HG03520 (cell line): ENCODE results near the gene IQCE.

Experiments used
- ATAC-seq: cut with Tn5 transposase; IDR thresholded peaks from one replicate; pipeline ENCODE4 v1.9.1; 2021; ENCODE audit warnings: mild to moderate bottlenecking, moderate library complexity; ENCODE audit not compliant: unreplicated experiment

Gene IQCE

DNA sequence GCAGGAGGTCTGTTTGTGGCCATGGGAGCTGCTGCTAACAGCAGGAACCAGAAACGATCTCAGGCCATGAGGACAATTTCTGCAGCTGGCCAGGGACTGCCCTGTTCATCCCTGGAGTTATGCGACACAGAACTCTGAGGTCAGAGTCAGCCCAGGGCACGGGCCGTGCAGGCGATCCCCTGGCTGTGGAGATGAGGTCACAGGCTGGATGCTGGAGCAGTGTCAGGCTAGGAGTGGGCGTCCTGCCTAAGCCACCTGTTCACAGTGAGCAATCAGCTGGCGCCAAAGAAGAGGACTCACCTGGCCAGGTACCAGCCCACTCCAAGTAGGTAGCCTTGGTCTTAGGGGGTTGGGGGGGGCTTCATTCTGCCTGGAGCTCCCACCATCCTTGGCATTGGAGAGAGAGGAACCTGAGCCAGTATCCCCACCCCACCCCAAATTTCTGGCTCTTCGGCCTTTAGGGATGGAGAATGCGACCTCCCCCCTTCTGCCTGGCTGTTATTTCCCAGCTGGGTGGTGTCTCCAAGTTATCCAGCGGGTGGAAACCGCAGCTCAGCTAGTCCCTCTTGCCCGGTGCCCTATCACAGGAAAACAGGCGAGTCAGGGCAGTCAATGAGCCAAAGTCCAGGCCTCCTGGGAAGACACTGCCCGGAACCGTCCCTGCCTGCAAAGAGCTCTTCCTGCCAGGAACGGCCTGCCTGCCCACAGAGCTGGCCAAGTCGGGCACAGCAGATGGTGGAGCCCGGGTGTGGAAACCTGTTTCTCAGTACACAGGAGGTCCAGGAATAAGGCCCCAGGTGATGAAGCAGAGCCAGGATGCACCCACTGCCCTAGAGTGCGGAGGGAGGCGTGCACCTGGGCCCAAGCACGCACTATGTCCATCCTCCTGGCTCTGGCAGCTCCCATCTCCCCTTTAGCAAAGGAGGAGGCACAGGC, 71.2 kb downstream of the IQCE start:
- ATAC-seq, result no peak

DNA sequence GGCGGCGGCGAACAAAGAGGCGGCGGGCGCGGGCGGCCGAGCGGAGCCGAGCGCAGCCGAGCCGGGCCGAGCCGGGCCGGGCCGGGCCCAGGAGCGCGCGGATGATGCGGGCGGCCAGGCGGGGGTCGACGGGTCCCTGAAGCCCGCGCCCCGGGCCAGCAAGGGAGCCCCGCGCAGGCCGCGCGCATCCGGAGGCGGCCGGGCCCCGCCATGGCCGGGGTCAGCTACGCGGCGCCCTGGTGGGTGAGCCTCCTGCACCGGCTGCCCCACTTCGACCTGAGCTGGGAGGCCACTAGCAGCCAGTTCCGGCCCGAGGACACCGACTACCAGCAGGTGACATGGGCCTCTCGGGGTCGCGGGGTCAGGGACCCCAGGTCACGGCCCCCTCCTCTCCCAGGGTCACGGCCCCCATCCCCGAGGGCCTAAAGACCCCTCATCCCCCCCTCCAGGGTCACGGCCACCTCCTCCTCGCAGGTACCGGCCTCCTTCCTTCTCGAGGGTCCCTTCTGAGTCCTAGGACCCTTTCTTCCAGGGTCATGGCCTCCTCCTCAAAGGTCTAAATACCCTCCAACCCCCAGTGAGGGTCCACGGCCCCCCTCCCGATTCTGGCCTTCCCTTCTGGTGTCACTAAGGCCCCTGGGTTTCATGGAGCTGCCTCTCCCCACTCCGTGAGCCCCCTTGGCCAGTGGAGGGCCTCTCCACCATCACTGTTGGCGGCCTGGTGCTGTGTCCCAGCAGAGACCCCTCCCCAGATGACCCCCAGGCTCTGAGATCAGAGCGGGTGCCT, 73.4 kb downstream of the IQCE start, which contains the start of gene TTYH3:
TTYH3 (plus strand) TSS at position 41 of the 787 bp plus-strand sequence; CDS start at position 211, 170 bp downstream.
- ATAC-seq, result peak; percentile 32

DNA sequence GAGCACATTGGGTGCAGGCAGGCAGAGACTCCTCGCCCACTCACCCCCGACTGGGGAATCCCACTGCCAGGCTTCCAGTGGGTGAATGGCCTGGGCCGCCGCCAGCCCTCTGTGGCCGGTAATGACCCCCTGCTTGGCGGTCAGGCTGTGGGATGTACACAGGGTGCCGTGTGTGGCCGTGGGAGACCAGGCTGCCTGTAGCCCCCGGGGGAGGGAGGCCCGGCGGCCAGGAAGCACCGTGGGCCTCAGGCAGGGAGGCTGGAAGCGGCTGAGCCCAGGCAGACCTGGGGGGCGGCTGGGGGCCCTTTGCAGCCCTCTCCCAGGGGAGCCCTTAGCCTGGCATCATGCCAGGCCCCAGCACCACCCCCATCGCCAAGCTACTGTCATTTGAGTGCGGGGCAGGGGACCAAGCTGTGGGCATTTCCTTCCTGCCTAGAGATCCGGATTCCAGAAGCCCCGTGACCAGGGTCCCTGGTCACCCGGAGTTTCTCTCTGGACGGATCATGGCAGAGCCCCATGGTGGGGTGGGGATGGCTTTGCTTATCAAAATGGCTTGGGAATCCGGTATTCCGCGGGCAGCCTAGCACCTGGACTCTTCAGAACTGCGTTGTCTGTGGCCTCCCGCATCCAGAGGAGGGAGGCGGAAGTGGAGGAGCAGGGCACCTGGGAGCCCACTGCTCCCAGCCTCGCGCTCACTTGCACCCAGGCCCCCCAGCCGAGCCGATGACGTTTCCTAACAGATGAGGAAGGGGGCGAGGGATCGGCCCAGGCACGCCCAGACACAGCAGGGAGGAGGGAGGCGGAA, 74.2 kb downstream of the IQCE start:
- ATAC-seq, result no peak

DNA sequence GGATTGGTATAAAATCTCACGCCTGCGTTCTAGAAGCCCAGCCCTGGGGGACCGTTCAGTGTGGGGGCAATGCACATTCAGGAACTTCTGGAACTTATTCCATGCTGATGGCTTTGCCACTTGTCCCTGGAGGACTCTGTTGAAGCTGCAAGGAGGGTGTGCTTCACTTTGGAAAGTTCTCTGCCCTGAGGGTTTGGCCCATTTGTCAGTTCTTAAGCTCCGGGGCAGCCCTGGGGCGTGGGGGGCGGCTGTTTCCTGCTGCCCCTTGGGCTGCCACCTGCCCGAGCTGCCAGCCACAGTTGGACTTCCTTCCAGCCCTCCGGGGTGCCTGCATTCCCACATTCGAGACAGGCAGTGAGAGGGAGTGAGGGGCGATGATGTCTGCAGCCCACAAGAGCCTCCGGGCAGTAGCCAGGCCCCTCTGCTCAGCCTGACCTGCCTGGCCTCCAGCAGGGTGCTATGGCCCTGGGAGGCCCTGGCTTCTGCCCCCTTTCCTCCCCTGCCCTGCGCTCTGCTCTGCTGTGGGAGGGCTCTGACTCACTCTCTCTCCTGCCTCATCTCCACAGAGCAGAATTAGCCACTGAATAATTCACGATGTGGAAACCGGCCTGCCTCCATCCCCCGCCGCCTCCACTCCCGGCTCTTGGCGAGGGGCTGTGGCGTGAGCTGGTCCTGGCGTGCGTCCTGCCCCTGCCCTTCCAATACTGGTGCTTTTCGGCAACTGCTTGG, 74.9 kb downstream of the IQCE start:
- no peak for ATAC-seq

DNA sequence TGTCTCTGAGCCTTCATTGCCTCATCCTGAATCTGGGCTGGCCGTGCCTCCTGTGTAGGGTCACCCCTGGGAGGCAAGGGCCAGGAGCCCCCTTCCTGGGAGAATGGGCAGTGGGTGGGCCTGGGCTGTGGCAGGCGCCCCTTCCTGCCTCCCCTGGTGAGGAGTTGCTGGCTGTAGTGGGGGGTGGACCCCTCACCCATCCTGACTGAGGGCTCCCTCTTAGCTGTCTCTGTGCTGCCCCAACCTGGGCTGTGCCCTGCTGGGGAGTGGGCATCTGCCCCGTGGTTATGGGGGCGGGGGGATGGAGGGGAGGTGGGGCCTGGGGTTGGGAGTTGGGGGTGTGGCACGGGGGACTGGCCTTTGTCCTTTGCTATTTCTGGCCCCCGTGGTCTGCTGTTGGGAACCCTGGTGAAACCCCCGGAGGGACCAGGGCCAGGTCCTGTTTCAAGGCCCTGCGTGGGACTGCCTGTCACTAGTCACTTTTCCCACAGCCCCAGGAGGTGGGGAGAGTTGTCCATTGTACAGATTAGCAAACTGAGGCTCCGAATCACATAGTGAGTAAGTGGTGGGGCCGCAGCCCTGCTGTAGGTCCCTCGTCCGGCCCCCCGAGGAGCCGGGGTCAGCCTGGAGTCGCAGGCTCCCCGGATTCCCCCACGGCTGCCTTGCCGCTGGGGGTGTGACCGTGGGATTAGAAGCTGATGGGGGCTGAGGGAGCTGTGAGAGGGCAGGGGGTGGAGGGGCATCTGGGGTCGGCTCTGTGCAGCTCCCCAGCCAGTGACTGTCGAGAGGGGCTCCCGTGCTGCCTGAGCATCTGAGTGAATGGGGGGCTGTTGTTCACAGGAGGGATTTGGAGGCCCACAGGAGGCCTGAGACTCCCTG, 75.7 kb downstream of the IQCE start:
- no peak for ATAC-seq

DNA sequence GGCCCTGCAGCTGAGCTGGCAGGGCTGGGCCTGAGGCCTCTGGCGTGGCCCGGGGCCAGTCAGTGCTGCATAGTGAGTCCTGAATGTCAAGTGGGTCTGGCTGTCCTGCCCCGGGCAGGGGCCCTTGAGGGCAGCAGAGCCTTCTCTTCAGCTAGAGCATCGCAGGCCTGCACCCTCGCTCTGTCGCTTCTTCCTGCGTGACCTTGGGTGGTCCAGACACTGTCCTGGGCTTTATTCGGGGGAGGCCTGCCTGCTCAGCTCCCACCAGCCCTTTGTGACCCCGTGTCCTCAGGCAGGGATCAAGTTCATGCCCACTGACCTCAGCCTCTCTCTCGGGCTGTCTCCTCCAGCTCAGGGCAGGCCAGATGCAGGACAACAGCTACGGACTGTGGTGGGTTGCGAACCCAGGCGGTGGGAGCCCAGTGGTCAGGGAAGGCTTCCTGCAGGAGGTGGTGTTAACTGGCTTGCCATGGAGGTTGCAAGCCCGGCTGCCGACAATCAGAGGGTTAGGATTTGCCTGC, 76.4 kb downstream of the IQCE start:
- no peak for ATAC-seq

- ATAC-seq, result no peak
Measured at GRCh38 chr7:2635810-2636701, 77.3 kb downstream of the IQCE start.

DNA sequence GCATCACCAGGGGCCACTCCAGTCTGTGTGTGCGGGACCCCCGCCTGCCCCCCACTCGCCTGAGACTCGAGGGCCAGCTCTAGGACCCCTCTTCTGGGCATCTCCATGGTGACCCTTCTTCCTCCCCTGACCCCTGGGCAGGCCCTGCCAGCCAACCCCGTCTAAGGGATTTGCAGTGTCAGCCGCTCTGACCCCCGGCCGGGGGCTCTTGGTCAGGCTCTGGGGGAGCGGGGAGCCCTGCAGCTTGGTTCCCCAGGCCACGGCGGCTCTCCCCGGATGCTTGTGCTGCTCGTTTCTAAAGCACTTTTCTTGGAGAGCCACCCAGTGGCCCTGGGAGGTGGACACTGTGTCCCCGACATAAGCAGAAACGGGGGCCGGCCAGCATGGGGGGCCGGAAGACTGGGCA, 78.3 kb downstream of the IQCE start:
- ATAC-seq, result no peak

- ATAC-seq, result no peak
Measured at GRCh38 chr7:2637505-2638223, 78.9 kb downstream of the IQCE start.

DNA sequence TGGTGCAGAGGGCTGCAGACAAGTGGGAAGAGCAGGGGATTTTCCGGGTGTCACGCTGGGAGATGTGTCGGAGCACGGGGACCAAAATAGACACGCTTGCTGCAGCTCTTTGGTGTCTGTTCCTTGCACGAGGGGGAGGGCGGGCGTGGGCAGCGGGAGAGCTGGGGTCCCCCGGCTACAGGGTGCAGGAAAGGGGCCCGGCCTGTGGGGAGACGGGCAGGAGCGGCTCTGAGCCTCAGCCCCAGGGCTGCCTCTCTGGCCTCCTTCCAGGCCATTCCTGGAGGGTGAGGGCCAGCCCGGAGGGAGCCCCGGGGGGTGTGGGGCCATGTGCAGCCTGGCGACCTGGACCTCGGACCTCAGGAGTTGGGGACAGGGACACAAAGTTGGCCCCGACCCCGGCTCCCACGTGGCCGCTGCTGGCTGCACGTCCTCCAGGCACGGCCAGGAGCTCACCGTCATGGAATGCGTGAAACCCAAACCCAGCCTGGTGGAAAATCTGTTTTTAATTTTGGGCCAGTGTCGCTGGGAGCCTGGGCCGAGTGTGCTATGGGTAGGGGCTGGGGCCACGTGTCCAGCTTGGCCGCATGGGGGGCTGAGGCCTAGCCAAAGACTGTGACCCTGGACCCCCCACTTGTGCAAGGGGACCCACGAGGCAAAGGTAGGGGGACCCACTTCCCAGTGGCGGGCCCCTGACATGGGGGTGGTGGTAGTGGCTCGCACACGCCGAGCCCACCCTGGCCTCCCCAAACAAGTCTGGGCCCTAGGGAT, 79.6 kb downstream of the IQCE start:
- ATAC-seq, result no peak

DNA sequence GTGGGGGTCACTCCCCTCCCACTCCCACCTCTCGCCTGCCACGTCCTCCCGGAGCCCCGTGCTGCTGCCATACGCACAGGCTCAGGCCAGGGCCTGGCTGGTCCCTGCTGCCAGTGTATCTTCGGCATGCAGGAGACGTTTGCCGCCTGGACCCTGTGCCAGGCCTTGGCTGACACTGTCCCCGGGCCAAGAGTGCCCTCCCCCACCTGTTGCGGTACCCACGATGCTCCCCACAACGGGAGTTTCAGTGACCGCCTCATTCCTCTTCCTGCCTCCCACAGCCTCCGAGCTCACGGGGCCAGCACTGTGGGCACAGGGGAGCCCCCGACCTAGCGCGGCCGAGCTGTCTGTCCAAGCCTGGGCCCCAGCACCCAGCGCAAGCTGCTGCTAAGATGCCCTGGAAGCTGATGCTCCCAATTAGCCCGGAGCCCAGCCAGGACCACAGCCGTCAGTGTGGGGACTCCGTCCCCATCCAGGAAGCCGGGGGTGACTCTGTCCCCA, 80.5 kb downstream of the IQCE start:
- no peak for ATAC-seq

DNA sequence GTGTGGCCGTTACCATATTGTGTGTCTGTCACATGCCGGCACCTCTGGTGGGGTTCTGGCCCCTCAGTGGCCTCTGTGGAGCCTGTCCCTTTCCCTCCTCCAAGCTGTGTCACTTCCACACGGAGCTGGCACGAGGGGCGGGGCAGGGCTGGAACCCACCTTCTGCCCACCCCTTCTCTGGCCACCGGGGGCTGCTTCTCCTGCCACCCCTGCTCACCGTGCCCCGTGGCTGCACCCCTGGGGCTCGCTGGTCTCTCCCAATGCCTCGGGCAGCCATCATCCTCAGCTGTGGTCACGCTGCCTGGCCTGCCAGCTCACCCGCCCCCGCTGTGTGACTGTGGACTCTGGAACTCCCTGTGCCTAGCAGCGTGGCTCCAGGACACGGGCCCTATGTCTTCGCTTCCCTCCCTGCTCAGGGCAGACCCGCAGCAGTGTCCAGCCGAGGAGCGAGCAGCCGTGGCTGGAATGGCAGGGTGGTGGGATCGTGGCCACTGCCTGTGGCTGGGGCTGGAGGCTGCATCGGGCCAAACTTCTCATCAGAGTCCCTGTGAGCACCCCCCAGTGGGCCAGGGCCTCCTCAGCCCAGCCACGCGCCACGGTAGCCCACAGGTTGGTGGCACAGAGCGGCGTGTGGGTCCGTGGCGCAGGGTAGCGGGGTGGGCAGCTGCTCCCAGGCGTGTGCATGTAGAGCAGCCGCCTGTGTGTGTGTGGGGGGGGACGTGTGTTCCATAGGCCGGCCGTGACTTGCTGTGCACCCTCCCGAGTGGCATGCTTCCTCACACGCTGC, 81.1 kb downstream of the IQCE start:
- no peak for ATAC-seq

- no peak for ATAC-seq
Measured at GRCh38 chr7:2640482-2640830, 81.7 kb downstream of the IQCE start.

DNA sequence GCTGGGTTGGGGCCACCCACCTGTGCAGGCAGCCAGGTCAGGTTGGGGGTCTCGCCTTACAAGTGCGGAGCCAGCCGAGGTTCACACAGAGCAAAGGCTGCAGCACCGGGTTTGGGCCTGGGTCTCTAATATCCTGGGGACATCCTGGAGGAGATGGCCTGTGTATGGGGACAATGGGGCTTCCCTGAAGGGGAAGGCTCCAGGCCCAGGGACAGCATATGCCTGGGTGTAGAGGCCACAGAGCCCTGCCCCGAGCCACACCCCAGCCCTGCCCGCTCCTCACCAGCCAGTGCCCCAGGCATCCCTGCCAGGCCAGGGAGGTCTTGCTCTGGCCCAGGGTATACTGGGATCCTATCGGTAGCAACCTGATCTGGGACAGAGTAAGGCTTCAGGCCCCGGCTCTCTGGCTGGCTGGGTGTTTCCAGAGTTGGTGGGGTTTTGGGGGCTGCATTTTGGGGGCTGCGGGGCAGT, 82.1 kb downstream of the IQCE start:
- ATAC-seq, result no peak
